ENCODE measurements around the gene HAUS1. TPM values are rescaled to one million over a fixed set of nuclear protein-coding genes. Genes with fewer than 3 reads are reported as not detected.
A peak's percentile ranks its signal among the peaks of the same experiment; 100 is the strongest.

HAUS1 gene
- total RNA-seq, 1 experiment from 2014 or later = 58.7 TPM

DNA sequence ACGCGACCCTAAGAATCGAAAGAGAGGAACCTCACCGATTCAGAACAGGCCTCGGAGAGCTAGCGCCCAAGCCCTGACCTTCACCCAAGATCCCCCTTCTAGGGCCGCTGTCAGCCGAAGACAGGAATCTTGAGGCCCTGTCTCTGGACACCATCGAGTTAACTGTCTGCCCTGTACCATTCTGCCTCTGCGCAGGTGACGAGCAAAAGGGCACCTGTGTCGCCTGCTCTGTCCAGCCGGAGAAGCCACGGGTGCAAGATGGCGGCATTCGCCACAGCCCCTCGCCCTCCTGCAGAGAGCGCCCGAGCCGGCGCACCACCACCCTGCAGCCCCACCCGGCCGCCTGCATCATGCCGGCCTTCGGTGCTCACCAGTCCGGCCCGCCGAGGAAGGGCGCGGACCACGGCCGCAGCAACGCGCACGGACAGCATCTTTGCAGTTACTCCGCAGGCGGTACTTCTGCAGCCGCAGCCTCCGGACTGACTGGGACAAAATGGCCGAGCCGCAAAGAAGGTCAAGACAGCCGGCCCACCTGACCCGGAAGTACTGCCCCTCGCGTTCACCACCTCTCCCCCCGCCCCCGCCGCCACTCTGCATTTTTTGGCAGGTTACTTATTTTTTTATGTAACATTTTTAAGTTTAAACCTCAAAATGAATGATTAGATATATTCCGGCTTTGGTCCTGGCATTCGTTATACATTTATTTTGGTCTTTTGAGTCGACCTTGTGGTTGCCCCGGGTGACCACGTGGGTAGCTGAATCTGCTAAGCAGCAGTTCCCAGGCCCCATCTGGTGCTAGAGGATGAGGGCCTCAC is 6.2 kb upstream of the HAUS1 start, which contains the start of gene ATP5F1A (continued):
- TF ChIP-seq AR (CRISPR knock-in tag; IDR thresholded peaks at IDR 0.05) = no peak
- TF ChIP-seq, protein P1, sequence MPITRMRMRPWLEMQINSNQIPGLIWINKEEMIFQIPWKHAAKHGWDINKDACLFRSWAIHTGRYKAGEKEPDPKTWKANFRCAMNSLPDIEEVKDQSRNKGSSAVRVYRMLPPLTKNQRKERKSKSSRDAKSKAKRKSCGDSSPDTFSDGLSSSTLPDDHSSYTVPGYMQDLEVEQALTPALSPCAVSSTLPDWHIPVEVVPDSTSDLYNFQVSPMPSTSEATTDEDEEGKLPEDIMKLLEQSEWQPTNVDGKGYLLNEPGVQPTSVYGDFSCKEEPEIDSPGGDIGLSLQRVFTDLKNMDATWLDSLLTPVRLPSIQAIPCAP (CRISPR knock-in tag; IDR thresholded peaks at IDR 0.05) = peak; percentile 65; the same call in 1 of the 2 replicates
- peak; percentile 20; the same call in 1 of the 2 replicates for TF ChIP-seq TCF7 (CRISPR knock-in tag; IDR thresholded peaks at IDR 0.05; ENCODE audit: low read depth)
- TF ChIP-seq FOXK1 (CRISPR knock-in tag; IDR thresholded peaks at IDR 0.05) = peak; percentile 88
- no peak; the same call in 1 of the 2 replicates for TF ChIP-seq MLX (CRISPR knock-in tag; IDR thresholded peaks at IDR 0.05)
- TF ChIP-seq PRDM15 (CRISPR knock-in tag; IDR thresholded peaks at IDR 0.05) = no peak
- no peak for TF ChIP-seq STAT6 (CRISPR knock-in tag; conservative IDR thresholded peaks at IDR 0.05; ENCODE audit: low read depth)
- peak; percentile 94 for TF ChIP-seq SMAD3 (CRISPR knock-in tag; IDR thresholded peaks at IDR 0.05; ENCODE audit: borderline replicate concordance)
- 0 out of 2 replicates have a peak, but pooled peaks have one; percentile 16 for TF ChIP-seq NFE2L1 (CRISPR knock-in tag; IDR thresholded peaks at IDR 0.05)
- no peak; the same call in 1 of the 2 replicates for TF ChIP-seq CREM (CRISPR knock-in tag; IDR thresholded peaks at IDR 0.05)

GRCh38 chr18:46098616-46098933 is 5.6 kb upstream of the HAUS1 start:
- POLR2A ChIA-PET = interaction anchor here (0.7 kb wide), 1 partner anchor 196 kb away, joined by 5 read pairs; no protein-coding TSS in a partner anchor
- no peak; the same call in 1 of the 2 replicates for ATAC-seq
- H3K27me3 Mint-ChIP-seq (ENCODE audit: low read depth) = no peaks in the 10 kb centered on the region
- CTCF ChIA-PET = no interaction called here
- peaks cover 29% of the 10 kb centered on the region for H3K36me3 Mint-ChIP-seq
- H3K27ac Mint-ChIP-seq = peak overlapping the region; percentile 81
- no peak for DNase-seq (ENCODE audit: low spot score)
- H3K4me1 Mint-ChIP-seq = peaks cover 21% of the 10 kb centered on the region
- no peaks in the 10 kb centered on the region for H3K9me3 Mint-ChIP-seq
- H3K4me3 Mint-ChIP-seq = peak overlapping the region; percentile 98
- TF ChIP-seq, protein P2, sequence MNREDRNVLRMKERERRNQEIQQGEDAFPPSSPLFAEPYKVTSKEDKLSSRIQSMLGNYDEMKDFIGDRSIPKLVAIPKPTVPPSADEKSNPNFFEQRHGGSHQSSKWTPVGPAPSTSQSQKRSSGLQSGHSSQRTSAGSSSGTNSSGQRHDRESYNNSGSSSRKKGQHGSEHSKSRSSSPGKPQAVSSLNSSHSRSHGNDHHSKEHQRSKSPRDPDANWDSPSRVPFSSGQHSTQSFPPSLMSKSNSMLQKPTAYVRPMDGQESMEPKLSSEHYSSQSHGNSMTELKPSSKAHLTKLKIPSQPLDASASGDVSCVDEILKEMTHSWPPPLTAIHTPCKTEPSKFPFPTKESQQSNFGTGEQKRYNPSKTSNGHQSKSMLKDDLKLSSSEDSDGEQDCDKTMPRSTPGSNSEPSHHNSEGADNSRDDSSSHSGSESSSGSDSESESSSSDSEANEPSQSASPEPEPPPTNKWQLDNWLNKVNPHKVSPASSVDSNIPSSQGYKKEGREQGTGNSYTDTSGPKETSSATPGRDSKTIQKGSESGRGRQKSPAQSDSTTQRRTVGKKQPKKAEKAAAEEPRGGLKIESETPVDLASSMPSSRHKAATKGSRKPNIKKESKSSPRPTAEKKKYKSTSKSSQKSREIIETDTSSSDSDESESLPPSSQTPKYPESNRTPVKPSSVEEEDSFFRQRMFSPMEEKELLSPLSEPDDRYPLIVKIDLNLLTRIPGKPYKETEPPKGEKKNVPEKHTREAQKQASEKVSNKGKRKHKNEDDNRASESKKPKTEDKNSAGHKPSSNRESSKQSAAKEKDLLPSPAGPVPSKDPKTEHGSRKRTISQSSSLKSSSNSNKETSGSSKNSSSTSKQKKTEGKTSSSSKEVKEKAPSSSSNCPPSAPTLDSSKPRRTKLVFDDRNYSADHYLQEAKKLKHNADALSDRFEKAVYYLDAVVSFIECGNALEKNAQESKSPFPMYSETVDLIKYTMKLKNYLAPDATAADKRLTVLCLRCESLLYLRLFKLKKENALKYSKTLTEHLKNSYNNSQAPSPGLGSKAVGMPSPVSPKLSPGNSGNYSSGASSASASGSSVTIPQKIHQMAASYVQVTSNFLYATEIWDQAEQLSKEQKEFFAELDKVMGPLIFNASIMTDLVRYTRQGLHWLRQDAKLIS (CRISPR knock-in tag; IDR thresholded peaks at IDR 0.05; ENCODE audit: borderline replicate concordance) = no peak
- TF ChIP-seq CTCF (IDR thresholded peaks at IDR 0.05) (no peak), PREB (CRISPR knock-in tag; IDR thresholded peaks at IDR 0.05; ENCODE audit: borderline replicate concordance) (no peak), FOXJ3 (CRISPR knock-in tag; IDR thresholded peaks at IDR 0.05; ENCODE audit: borderline replicate concordance) (no peak)

All from WTC11 (cell line).